GM23338 (cell line): ENCODE data around the gene RNF220. TPM values are rescaled to one million over a fixed set of nuclear protein-coding genes. Genes with fewer than 3 reads are reported as not detected.

Source experiments
- ATAC-seq: fragments of 200-7000 bp; cut with Tn5 transposase; 3 replicates; pipeline ENCODE4 v1.9.1; 2020
- DNase-seq: peaks from one replicate; pipeline ENCODE4 v3.0.0-alpha.2; 2015; ENCODE audit warnings: low spot score
- H2AFZ ChIP-seq: fragments of 200-600 bp; sonication (generic); 2 replicates; pipeline ENCODE4 v1.8.0; 2016; ENCODE audit warnings: antibody characterized with exemption, mild to moderate bottlenecking, moderate library complexity
- H3F3A ChIP-seq: fragments of 200-600 bp; sonication (generic); replicated peaks from 2 replicates; pipeline ENCODE4 v1.8.0; 2017; ENCODE audit warnings: antibody characterized with exemption, mixed run types, low read depth
- H3K27ac ChIP-seq: fragments of 200-600 bp; sonication (generic); 2 replicates; pipeline ENCODE4 v1.6.1; 2016; ENCODE audit warnings: low read depth
- H3K27me3 ChIP-seq: fragments of 200-600 bp; sonication (generic); 2 replicates; pipeline ENCODE4 v1.8.0; 2016; ENCODE audit warnings: mild to moderate bottlenecking, mixed run types, moderate library complexity; ENCODE audit not compliant: insufficient read depth
- H3K36me3 ChIP-seq: fragments of 200-600 bp; sonication (generic); 2 replicates; pipeline ENCODE4 v1.8.0; 2016; ENCODE audit warnings: mild to moderate bottlenecking; ENCODE audit not compliant: insufficient read depth
- H3K4me1 ChIP-seq: fragments of 200-600 bp; sonication (generic); 2 replicates; pipeline ENCODE4 v1.8.0; 2016; ENCODE audit warnings: mild to moderate bottlenecking, moderate library complexity; ENCODE audit not compliant: insufficient read depth
- H3K4me2 ChIP-seq: fragments of 200-600 bp; sonication (generic); 2 replicates; pipeline ENCODE4 v1.7.1; 2017; ENCODE audit warnings: mixed run types
- H3K4me3 ChIP-seq: fragments of 200-600 bp; sonication (generic); 2 replicates; pipeline ENCODE4 v1.6.1; 2016; ENCODE audit warnings: mixed run types
- H3K79me2 ChIP-seq: fragments of 200-600 bp; sonication (generic); replicated peaks from 2 replicates; pipeline ENCODE4 v1.8.0; 2017; ENCODE audit warnings: mild to moderate bottlenecking; ENCODE audit not compliant: insufficient read depth
- H3K9me2 ChIP-seq: fragments of 200-600 bp; sonication (generic); 2 replicates; pipeline ENCODE4 v1.8.0; 2017; ENCODE audit not compliant: insufficient read depth
- H4K20me1 ChIP-seq: fragments of 200-600 bp; sonication (generic); replicated peaks from 2 replicates; pipeline ENCODE4 v1.8.0; 2017; ENCODE audit warnings: mild to moderate bottlenecking; ENCODE audit not compliant: insufficient read depth
- H3K27ac Mint-ChIP-seq: 2 replicates; pipeline ENCODE4 v1.8.0; 2020; ENCODE audit warnings: inconsistent platforms, mild to moderate bottlenecking, moderate library complexity, mixed read lengths
- H3K27me3 Mint-ChIP-seq: 3 replicates; pipeline ENCODE4 v1.8.0; 2022; ENCODE audit warnings: low read depth, mild to moderate bottlenecking, moderate library complexity, mixed read lengths, inconsistent platforms; ENCODE audit not compliant: insufficient read depth, poor library complexity
- H3K36me3 Mint-ChIP-seq: 3 replicates; pipeline ENCODE4 v1.8.0; 2021; ENCODE audit warnings: low read depth, mild to moderate bottlenecking, inconsistent platforms, moderate library complexity, mixed read lengths
- H3K4me1 Mint-ChIP-seq: 3 replicates; pipeline ENCODE4 v1.8.0; 2020; ENCODE audit warnings: mild to moderate bottlenecking, inconsistent platforms, mixed read lengths
- H3K4me3 Mint-ChIP-seq: 3 replicates; pipeline ENCODE4 v1.8.0; 2021; ENCODE audit warnings: moderate library complexity, mild to moderate bottlenecking, inconsistent platforms, mixed read lengths
- H3K9me3 Mint-ChIP-seq: 3 replicates; pipeline ENCODE4 v1.8.0; 2020; ENCODE audit warnings: moderate library complexity, mild to moderate bottlenecking, inconsistent platforms, mixed read lengths
- CREB1 ChIP-seq: fragments of 250-450 bp; sonication (Bioruptor Pico); IDR thresholded peaks from 2 replicates; pipeline ENCODE4 v1.5.0; 2020; ENCODE audit warnings: low read depth, mild to moderate bottlenecking, moderate library complexity
- EZH2 ChIP-seq: fragments of 200-600 bp; sonication (generic); IDR thresholded peaks from one replicate; pipeline ENCODE4 v1.8.0; 2017; ENCODE audit warnings: antibody characterized with exemption, mild to moderate bottlenecking, low read depth; ENCODE audit not compliant: unreplicated experiment
- EZH2phosphoT487 ChIP-seq: fragments of 200-600 bp; sonication (generic); IDR thresholded peaks from one replicate; pipeline ENCODE4 v1.8.1; 2018; ENCODE audit warnings: antibody characterized with exemption; ENCODE audit not compliant: unreplicated experiment
- JUNB ChIP-seq: IDR thresholded peaks from one replicate; pipeline ENCODE4 v1.6.1; 2016; ENCODE audit warnings: antibody characterized with exemption; ENCODE audit not compliant: unreplicated experiment
- NANOG ChIP-seq: IDR thresholded peaks from 2 replicates; pipeline ENCODE4 v1.6.1; 2016; ENCODE audit warnings: antibody characterized with exemption, borderline replicate concordance
- POLR2AphosphoS5 ChIP-seq: IDR thresholded peaks from 2 replicates; pipeline ENCODE4 v1.6.1; 2016; ENCODE audit warnings: antibody characterized with exemption, low read depth
- STAT1 ChIP-seq: IDR thresholded peaks from one replicate; pipeline ENCODE4 v1.6.1; 2016; ENCODE audit warnings: antibody characterized with exemption; ENCODE audit not compliant: unreplicated experiment
- ZNF114 ChIP-seq: fragments of 250-450 bp; sonication (Bioruptor Pico); IDR thresholded peaks from 2 replicates; pipeline ENCODE4 v1.5.0; 2020; ENCODE audit warnings: mild to moderate bottlenecking, moderate library complexity
- ZNF331 ChIP-seq: fragments of 250-450 bp; sonication (Bioruptor Pico); IDR thresholded peaks from 2 replicates; pipeline ENCODE4 v1.5.0; 2020; ENCODE audit warnings: low read depth, mild to moderate bottlenecking, moderate library complexity
- polyA plus RNA-seq: library from polyadenylated mRNA; unstranded; fragments of >200 nt; fragmentation: Nextera tagmentation; extraction: Ambion mirVana; gene quantifications from 2 replicates; pipeline ENCODE4 v1.2.1, GENCODE V29; 2016
- total RNA-seq: library from RNA; depleted of rRNA; stranded (reverse); fragments of >200 nt; shearing (Covaris generic); gene quantifications from 2 replicates; pipeline ENCODE4 v1.2.3, GENCODE V29; 2014
- TF ChIP-seq, protein P1 (sequence below): fragments of 250-450 bp; sonication (Bioruptor Pico); IDR thresholded peaks from 2 replicates; pipeline ENCODE4 v1.5.0; 2020; ENCODE audit warnings: mild to moderate bottlenecking, moderate library complexity
- TF ChIP-seq, protein P2 (sequence below), 2 experiments: fragments of 200-600 bp in 1 of 2; sonication (generic) in 1 of 2; conservative IDR thresholded peaks; 2 replicates each; pipeline versions ENCODE4 v1.5.1 to v1.6.1; 2016 to 2017; ENCODE audit warnings: antibody characterized with exemption in 2 of 2, low read depth in 2 of 2, mild to moderate bottlenecking in 2 of 2, moderate library complexity in 1 of 2

The RNF220 gene
- total and polyA plus RNA-seq, 2 experiments from 2014 or later: 72.8 to 168 TPM

GRCh38 chr1:44366371-44366975 is 38.6 kb upstream of the RNF220 start (continued):
- no peak for TF ChIP-seq NANOG
- TF ChIP-seq STAT1: no peak

- no peaks in the 10 kb centered on the region for H3K9me3 Mint-ChIP-seq
- Histone ChIP-seq H3K27ac (no peak overlapping the region), H3K79me2 (no peaks in the 10 kb centered on the region), H2AFZ (peak overlapping the region; percentile 82), H3K4me1 (peaks cover 4% of the 10 kb centered on the region), H3K4me3 (no peak overlapping the region), H3K27me3 (no peaks in the 10 kb centered on the region), H3K4me2 (no peak overlapping the region), H3K9me2 (no peaks in the 10 kb centered on the region), H3F3A (no peaks in the 10 kb centered on the region), H4K20me1 (no peaks in the 10 kb centered on the region), H3K36me3 (no peaks in the 10 kb centered on the region)
- peaks cover 24% of the 10 kb centered on the region for H3K4me1 Mint-ChIP-seq
- peaks cover 17% of the 10 kb centered on the region for H3K27me3 Mint-ChIP-seq
- no peak for TF ChIP-seq STAT1
- no peak for TF ChIP-seq CREB1
- TF ChIP-seq ZNF114 (CRISPR knock-in tag): no peak
- no peak for TF ChIP-seq ZNF331 (CRISPR knock-in tag)
- TF ChIP-seq EZH2phosphoT487: no peak
- TF ChIP-seq EZH2: no peak
- TF ChIP-seq, protein P1, sequence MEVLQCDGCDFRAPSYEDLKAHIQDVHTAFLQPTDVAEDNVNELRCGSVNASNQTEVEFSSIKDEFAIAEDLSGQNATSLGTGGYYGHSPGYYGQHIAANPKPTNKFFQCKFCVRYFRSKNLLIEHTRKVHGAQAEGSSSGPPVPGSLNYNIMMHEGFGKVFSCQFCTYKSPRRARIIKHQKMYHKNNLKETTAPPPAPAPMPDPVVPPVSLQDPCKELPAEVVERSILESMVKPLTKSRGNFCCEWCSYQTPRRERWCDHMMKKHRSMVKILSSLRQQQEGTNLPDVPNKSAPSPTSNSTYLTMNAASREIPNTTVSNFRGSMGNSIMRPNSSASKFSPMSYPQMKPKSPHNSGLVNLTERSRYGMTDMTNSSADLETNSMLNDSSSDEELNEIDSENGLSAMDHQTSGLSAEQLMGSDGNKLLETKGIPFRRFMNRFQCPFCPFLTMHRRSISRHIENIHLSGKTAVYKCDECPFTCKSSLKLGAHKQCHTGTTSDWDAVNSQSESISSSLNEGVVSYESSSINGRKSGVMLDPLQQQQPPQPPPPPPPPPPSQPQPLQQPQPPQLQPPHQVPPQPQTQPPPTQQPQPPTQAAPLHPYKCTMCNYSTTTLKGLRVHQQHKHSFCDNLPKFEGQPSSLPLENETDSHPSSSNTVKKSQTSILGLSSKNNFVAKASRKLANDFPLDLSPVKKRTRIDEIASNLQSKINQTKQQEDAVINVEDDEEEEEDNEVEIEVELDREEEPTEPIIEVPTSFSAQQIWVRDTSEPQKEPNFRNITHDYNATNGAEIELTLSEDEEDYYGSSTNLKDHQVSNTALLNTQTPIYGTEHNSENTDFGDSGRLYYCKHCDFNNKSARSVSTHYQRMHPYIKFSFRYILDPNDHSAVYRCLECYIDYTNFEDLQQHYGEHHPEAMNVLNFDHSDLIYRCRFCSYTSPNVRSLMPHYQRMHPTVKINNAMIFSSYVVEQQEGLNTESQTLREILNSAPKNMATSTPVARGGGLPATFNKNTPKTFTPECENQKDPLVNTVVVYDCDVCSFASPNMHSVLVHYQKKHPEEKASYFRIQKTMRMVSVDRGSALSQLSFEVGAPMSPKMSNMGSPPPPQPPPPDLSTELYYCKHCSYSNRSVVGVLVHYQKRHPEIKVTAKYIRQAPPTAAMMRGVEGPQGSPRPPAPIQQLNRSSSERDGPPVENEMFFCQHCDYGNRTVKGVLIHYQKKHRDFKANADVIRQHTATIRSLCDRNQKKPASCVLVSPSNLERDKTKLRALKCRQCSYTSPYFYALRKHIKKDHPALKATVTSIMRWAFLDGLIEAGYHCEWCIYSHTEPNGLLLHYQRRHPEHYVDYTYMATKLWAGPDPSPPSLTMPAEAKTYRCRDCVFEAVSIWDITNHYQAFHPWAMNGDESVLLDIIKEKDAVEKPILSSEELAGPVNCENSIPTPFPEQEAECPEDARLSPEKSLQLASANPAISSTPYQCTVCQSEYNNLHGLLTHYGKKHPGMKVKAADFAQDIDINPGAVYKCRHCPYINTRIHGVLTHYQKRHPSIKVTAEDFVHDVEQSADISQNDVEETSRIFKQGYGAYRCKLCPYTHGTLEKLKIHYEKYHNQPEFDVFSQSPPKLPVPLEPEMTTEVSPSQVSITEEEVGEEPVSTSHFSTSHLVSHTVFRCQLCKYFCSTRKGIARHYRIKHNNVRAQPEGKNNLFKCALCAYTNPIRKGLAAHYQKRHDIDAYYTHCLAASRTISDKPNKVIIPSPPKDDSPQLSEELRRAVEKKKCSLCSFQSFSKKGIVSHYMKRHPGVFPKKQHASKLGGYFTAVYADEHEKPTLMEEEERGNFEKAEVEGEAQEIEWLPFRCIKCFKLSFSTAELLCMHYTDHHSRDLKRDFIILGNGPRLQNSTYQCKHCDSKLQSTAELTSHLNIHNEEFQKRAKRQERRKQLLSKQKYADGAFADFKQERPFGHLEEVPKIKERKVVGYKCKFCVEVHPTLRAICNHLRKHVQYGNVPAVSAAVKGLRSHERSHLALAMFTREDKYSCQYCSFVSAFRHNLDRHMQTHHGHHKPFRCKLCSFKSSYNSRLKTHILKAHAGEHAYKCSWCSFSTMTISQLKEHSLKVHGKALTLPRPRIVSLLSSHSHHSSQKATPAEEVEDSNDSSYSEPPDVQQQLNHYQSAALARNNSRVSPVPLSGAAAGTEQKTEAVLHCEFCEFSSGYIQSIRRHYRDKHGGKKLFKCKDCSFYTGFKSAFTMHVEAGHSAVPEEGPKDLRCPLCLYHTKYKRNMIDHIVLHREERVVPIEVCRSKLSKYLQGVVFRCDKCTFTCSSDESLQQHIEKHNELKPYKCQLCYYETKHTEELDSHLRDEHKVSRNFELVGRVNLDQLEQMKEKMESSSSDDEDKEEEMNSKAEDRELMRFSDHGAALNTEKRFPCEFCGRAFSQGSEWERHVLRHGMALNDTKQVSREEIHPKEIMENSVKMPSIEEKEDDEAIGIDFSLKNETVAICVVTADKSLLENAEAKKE: no peak
- no peak for TF ChIP-seq JUNB
- TF ChIP-seq NANOG: no peak
- no peak for TF ChIP-seq POLR2AphosphoS5
- TF ChIP-seq, protein P2, sequence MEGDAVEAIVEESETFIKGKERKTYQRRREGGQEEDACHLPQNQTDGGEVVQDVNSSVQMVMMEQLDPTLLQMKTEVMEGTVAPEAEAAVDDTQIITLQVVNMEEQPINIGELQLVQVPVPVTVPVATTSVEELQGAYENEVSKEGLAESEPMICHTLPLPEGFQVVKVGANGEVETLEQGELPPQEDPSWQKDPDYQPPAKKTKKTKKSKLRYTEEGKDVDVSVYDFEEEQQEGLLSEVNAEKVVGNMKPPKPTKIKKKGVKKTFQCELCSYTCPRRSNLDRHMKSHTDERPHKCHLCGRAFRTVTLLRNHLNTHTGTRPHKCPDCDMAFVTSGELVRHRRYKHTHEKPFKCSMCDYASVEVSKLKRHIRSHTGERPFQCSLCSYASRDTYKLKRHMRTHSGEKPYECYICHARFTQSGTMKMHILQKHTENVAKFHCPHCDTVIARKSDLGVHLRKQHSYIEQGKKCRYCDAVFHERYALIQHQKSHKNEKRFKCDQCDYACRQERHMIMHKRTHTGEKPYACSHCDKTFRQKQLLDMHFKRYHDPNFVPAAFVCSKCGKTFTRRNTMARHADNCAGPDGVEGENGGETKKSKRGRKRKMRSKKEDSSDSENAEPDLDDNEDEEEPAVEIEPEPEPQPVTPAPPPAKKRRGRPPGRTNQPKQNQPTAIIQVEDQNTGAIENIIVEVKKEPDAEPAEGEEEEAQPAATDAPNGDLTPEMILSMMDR (conservative IDR thresholded peaks at IDR 0.05; ENCODE audit: low read depth in 2 of 2): no peak
- no peaks in the 10 kb centered on the region for H3K36me3 Mint-ChIP-seq
- no peak overlapping the region for H3K4me3 Mint-ChIP-seq
- H3K27ac Mint-ChIP-seq: no peak overlapping the region
- DNase-seq (no peak), ATAC-seq (no peak)
Observed at GRCh38 chr1:44367944-44368343, 37.1 kb upstream of the RNF220 start.
